Heart left ventricle (tissue), 13 donors: Measurements from ENCODE around the gene PPT1.

ENCODE experiments used
- POLR2A ChIP-seq, 2 donors: fragments of 450-650 bp; IDR thresholded peaks; one replicate each; pipeline ENCODE4 v1.6.1; 2017; ENCODE audit warnings: antibody characterized with exemption in 2 of 2, mild to moderate bottlenecking in 2 of 2, moderate library complexity in 2 of 2
- TF ChIP-seq, protein P1 (sequence below), 12 donors: fragments of 200-600 bp; sonication (generic) in 4 of 12; IDR thresholded peaks; one replicate each; pipeline versions ENCODE4 v1.5.0 to v1.8.0; 2018 to 2022; ENCODE audit warnings: antibody characterized with exemption in 12 of 12, mild to moderate bottlenecking in 5 of 12
- donor health status: ischemic (EF 13 %, LVEDD 7.1; RV severe dilation, severe dysfunction).
- donor health status: DM: no; HTN: yes; CAD: no.
- donor health status: DM: no; HTN: no; CAD: no.
- donor health status: ischemic (EF 25% LVEDD 6.9; RV normal size, moderate dysfunction).
- donor health status: ischemic (EF 25% LVEDD 5.7; RV mildly dilated, moderate dysfunction).
- donor health status: ischemic (EF 35%, LVEDD 5.7; RV mildly dilated, moderate dysfunction).
- donor health status: nonischemic (EF 11% LVEDD 7.7; RV severe dilation, severe dysfunction).
- donor health status: DM: yes; HTN: yes; CAD: no.
- donor health status: PGD.
- donor health status: ischemic (EF 29% LVEDD 5.4; RV normal size, mild dysfunction).
- donor health status: nonischemic (EF 23%, LVEDD 6.1; RV moderate dilation, normal function).

DNA sequence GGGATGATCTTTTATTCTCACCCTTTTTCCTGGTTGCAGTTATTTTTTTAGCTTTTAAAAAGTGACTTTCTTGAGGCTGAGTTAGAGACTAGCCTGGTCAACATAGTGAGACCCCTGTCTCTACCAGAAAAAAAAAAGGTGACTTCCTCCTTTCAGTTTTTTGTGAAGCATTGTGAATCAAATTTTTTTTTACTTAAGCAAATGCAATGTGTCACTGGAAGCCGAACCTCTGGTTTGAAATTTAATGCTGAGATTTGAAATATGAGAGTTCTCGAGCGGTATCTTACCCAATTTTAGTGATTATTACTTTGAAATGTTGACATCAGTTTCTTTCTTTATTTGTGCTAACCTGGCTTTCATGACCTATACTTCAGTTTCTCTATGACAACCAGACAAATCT, 52.9 kb downstream of the PPT1 start:
- TF ChIP-seq, protein P1, sequence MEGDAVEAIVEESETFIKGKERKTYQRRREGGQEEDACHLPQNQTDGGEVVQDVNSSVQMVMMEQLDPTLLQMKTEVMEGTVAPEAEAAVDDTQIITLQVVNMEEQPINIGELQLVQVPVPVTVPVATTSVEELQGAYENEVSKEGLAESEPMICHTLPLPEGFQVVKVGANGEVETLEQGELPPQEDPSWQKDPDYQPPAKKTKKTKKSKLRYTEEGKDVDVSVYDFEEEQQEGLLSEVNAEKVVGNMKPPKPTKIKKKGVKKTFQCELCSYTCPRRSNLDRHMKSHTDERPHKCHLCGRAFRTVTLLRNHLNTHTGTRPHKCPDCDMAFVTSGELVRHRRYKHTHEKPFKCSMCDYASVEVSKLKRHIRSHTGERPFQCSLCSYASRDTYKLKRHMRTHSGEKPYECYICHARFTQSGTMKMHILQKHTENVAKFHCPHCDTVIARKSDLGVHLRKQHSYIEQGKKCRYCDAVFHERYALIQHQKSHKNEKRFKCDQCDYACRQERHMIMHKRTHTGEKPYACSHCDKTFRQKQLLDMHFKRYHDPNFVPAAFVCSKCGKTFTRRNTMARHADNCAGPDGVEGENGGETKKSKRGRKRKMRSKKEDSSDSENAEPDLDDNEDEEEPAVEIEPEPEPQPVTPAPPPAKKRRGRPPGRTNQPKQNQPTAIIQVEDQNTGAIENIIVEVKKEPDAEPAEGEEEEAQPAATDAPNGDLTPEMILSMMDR (IDR thresholded peaks at IDR 0.05) = no peak
- no peak for TF ChIP-seq POLR2A (IDR thresholded peaks at IDR 0.05)
